ENCODE data around the gene OR10G3. TPM values are rescaled to one million over a fixed set of nuclear protein-coding genes. Genes with fewer than 3 reads are reported as not detected.
A peak's percentile ranks its signal among the peaks of the same experiment; 100 is the strongest.
"Not testable (repeated sequence)": the region's sequence is repeated elsewhere in the genome, so short reads cannot be mapped to it uniquely, and the experiment has no call there.

The OR10G3 gene
- total and polyA plus RNA-seq, 12 donors, result not detected

GRCh38 chr14:21558703-21559170 is 21.1 kb downstream of the OR10G3 start:
- H3K27me3 ChIP-seq, result no peaks in the 10 kb centered on the region
- 80 to 82% methylated on average over 8 of the region's 8 CpGs for WGBS, 2 donors
- intact Hi-C loops (cut with DNase I), result loop anchor here in 9 of 10 donors (5.0 to 10.0 kb wide), 7 partner anchors 46 to 104 kb away; partner anchors contain the start of genes CHD8 (in 5 of the 9) and METTL3 (in 1 of the 9)
- H3K4me3 ChIP-seq, result no peak overlapping the region
- no peak overlapping the region for H3K27ac ChIP-seq
- ATAC-seq (peak in 1 of 8 donors; percentile 15), DNase-seq (no peak)
- no peaks in the 10 kb centered on the region for H3K9me3 ChIP-seq
- TF ChIP-seq, protein P1, sequence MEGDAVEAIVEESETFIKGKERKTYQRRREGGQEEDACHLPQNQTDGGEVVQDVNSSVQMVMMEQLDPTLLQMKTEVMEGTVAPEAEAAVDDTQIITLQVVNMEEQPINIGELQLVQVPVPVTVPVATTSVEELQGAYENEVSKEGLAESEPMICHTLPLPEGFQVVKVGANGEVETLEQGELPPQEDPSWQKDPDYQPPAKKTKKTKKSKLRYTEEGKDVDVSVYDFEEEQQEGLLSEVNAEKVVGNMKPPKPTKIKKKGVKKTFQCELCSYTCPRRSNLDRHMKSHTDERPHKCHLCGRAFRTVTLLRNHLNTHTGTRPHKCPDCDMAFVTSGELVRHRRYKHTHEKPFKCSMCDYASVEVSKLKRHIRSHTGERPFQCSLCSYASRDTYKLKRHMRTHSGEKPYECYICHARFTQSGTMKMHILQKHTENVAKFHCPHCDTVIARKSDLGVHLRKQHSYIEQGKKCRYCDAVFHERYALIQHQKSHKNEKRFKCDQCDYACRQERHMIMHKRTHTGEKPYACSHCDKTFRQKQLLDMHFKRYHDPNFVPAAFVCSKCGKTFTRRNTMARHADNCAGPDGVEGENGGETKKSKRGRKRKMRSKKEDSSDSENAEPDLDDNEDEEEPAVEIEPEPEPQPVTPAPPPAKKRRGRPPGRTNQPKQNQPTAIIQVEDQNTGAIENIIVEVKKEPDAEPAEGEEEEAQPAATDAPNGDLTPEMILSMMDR (IDR thresholded peaks at IDR 0.05), result no peak
- peaks cover 0 to 11% (median 4%) of the 10 kb centered on the region in 9 donors for H3K4me1 ChIP-seq
- H3K36me3 ChIP-seq, result no peaks in the 10 kb centered on the region

GRCh38 chr14:21557084-21557901 is 22.6 kb downstream of the OR10G3 start:
- ATAC-seq (peak; percentile 59 to 89 (median 86)), DNase-seq (peak; percentile 25 to 89)
- H3K36me3 ChIP-seq, result no peaks in the 10 kb centered on the region
- peak overlapping the region in 8 of 10 donors; percentile 21 to 51 (median 42) for H3K4me3 ChIP-seq
- peaks cover 0 to 11% (median 4%) of the 10 kb centered on the region in 9 donors for H3K4me1 ChIP-seq
- intact Hi-C loops (cut with DNase I), result loop anchor here (1.0 to 10.0 kb wide), 11 partner anchors 45 to 102 kb away; partner anchors contain the start of genes CHD8 (in 6 of the 10) and METTL3 (in 3 of the 10)
- 11 to 13% methylated on average over 11 of the region's 11 CpGs for WGBS, 2 donors
- H3K9me3 ChIP-seq, result no peaks in the 10 kb centered on the region
- H3K27me3 ChIP-seq, result no peaks in the 10 kb centered on the region
- TF ChIP-seq, protein P1 (IDR thresholded peaks at IDR 0.05), result peak; percentile 58 to 79 (median 72)
- peak overlapping the region in 8 of 10 donors; percentile 1 to 66 (median 48) for H3K27ac ChIP-seq

DNA sequence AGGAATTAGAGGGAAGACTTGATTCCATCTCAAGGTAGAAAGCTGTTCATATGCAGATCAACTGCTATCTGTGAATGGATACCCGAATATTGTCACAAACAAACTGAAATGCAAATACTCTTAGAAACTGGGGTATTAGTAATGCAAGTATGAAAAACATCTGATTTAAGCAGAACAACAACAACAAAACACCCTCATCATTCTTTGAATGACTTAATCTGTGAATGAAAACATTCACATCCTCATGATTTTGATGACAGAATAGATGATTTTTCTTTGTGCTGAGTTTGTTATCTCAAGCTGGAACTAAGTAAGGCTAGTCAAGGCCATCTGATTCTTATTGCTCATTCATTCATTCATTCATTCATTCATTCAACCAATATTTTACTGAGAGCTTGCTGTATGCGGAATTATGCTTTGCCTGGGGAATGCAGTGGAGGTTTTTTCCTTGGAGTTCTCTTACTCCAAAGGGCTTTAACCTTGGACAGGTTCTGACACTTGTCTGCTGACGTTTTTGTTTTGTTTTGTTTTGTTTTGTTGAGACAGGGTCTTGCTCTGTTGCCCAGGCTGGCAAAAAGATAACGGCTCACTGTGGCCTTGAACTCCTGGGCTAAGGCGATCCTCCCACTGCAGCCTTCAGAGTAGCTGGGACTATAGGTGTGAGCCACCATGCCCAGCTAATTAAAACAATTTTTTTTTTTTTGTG is 23.3 kb downstream of the OR10G3 start:
- Histone ChIP-seq H3K4me3 (no peak overlapping the region), H3K4me1 (peaks cover 0 to 11% (median 4%) of the 10 kb centered on the region in 9 donors), H3K27ac (peak overlapping the region in 1 of 10 donors; percentile 58), H3K27me3 (no peaks in the 10 kb centered on the region), H3K9me3 (no peaks in the 10 kb centered on the region), H3K36me3 (no peaks in the 10 kb centered on the region)
- TF ChIP-seq, protein P1 (IDR thresholded peaks at IDR 0.05), result no peak
- WGBS, 2 donors, result 54 to 61% methylated on average over 5 of the region's 5 CpGs
- ATAC-seq, result peak in 1 of 8 donors; percentile 13
- intact Hi-C loops (cut with DNase I), result loop anchor here (1.0 to 10.0 kb wide), 11 partner anchors 44 to 102 kb away; partner anchors contain the start of genes CHD8 (in 6 of the 10) and METTL3 (in 3 of the 10)
- DNase-seq, result no peak

DNA sequence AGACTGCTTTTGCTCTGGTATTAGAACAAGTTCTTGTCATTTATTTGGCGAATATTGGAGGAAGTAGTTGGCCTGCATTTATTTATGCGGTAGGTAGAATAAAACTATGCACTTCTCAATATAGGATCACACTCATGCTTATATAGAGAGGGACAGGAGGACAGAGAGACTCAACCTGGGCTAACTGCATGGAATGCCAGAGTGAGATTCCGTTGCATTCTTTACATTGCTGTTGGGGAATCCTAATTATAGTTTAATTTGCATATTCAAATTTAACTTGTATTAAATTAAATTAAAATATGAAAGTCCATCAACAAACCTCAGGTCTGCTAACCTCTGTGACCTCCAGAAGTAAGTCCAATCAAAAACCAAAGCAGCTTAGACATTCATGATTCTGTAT is 26.6 kb downstream of the OR10G3 start:
- Histone ChIP-seq H3K4me1 (peaks cover 0 to 11% (median 4%) of the 10 kb centered on the region in 9 donors), H3K4me3 (no peak overlapping the region), H3K27ac (no peak overlapping the region), H3K27me3 (peaks cover 0 to 6% (median 0%) of the 10 kb centered on the region in 7 donors), H3K36me3 (no peaks in the 10 kb centered on the region), H3K9me3 (no peaks in the 10 kb centered on the region)
- 83 to 86% methylated on average over 3 of the region's 3 CpGs for WGBS, 2 donors
- intact Hi-C loops (cut with DNase I), result loop anchor here in 4 of 10 donors (10.0 kb wide), 3 partner anchors 48 to 98 kb away; partner anchors contain the start of gene CHD8 (in 2 of the 4)
- TF ChIP-seq, protein P1 (IDR thresholded peaks at IDR 0.05), result no peak
- ATAC-seq (no peak), DNase-seq (no peak)

- 92 to 98% methylated on average over 7 of the region's 7 CpGs for WGBS, 2 donors
Observed at GRCh38 chr14:21544588-21544987, 35.3 kb downstream of the OR10G3 start.

More at GRCh38 chr14:21544588-21544987, 35.3 kb downstream of the OR10G3 start:
- DNase-seq; ATAC-seq; H3K36me3 ChIP-seq; H3K9me3 ChIP-seq; H3K27ac ChIP-seq; H3K4me3 ChIP-seq; H3K4me1 ChIP-seq; intact Hi-C loops (cut with DNase I): not testable (repeated sequence)
- H3K27me3 ChIP-seq, result peaks cover 0 to 34% (median 17%) of the 10 kb centered on the region in 7 donors

All from heart right ventricle (tissue), 16 donors.